Lower leg skin (tissue), 4 donors: ENCODE data around the gene NCBP2L. TPM values are rescaled to one million over a fixed set of nuclear protein-coding genes. Genes with fewer than 3 reads are reported as not detected.

Source experiments
- DNase-seq, 2 donors: peaks; one replicate each; pipeline ENCODE4 v3.0.0-alpha.2; 2019; ENCODE audit warnings: low spot score in 2 of 2
- H3K4me3 ChIP-seq: fragments of 200-600 bp; sonication (generic); 2 replicates; pipeline ENCODE4 v1.5.1; 2017; ENCODE audit warnings: mild to moderate bottlenecking, low read depth; ENCODE audit not compliant: poor library complexity, severe bottlenecking
- CTCF ChIP-seq, 3 donors: fragments of 450-650 bp; IDR thresholded peaks; one replicate each; pipeline ENCODE4 v1.5.1; 2016; ENCODE audit warnings: antibody characterized with exemption in 3 of 3, mild to moderate bottlenecking in 3 of 3, moderate library complexity in 2 of 3
- POLR2A ChIP-seq, 2 donors: fragments of 450-650 bp; IDR thresholded peaks; one replicate each; pipeline ENCODE4 v1.6.1; 2016 to 2017; ENCODE audit warnings: antibody characterized with exemption in 2 of 2, mild to moderate bottlenecking in 1 of 2, moderate library complexity in 1 of 2
- whole genome bisulfite sequencing, 2 donors: methylation state at CpG; one replicate each; pipeline ENCODE4 v1.1.5; 2018; 5-methylcytosine and 5-hydroxymethylcytosine counted together
- intact Hi-C: fragments of 100-400 bp; cut with DNase I; formaldehyde crosslinking; loops from one replicate; pipeline ENCODE4 v1.15.0; 2023; ENCODE audit warnings: low total_unique reads
- total RNA-seq, 4 donors: library from RNA; depleted of rRNA; stranded (reverse); fragments of >200 nt; gene quantifications; one replicate each; pipeline ENCODE4 v1.1.0, GENCODE V29; 2016

The NCBP2L gene
- total RNA-seq, 4 donors from 2014 or later = 0.23 to 0.32 TPM; not detected in 2

DNA sequence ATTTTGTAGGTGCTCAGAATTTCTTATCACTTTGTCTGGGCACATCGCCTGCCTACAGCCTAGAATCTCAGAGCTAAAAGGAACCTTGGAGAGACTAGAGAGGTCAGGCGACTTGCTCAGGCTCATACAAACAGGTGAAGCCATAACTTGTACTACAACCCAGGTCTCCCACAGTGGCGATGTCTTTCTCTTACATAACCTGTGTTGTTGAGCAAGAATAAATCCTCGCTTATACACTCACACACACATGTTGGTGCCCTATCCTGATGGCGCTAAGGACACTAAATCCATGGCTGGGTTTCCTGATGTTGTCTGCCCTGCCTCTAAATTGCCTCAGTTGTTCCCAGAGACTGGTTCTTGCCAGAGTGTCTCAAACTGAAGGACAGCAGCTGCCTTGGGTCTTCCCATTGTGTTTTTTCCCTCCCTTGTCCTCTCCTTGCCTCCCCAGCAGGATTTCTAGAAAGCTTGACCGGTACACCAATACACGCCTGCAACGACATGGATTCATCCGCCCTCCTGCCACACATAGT, 3.6 kb upstream of the NCBP2L start:
- DNase-seq = peak in 1 of 2 donors; percentile 40
- WGBS, 2 donors = 49 to 57% methylated on average over 7 to 9 of the region's 9 CpGs
- TF ChIP-seq POLR2A (IDR thresholded peaks at IDR 0.05) (no peak), CTCF (IDR thresholded peaks at IDR 0.05) (no peak)
- intact Hi-C loops = no loop called here
- H3K4me3 ChIP-seq = no peak overlapping the region

DNA sequence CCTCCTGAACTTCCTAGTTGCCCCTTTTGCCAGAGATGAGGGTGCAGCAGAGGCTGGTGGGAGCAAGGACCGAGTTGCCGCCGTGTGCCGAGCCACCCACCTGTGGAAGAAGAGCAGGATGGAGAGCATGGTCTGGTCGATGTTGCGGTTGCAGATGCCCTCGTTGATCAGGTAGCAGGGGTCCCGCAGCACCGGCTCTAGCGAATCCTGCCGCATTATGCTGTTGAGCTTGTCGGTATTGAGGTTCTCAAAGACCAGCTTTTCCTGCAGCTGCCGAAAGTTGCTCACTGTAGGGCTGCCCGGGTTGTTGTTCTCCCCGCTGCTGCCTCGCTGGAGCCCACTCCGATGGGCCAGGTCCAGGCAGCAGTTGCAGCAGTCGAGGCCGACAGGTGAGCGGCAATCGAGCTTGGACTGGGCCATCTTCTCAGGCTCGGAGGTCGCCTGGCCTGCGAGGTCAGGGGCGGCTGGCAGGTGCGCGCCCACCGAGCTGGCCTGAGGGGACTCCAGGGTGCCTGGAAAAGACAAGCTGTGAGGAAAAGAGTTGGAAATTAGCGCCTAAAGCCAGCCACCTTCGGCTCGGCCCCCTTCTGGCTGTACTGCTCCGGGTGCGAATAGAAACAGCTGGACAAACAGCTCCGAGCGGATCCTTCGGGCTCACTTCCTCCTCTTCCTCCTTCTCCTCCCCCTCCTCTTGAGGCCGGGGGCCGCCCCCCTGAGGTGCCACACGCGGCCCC, 2.4 kb upstream of the NCBP2L start:
- WGBS, 2 donors = 2 to 32% methylated on average over 11 to 30 of the region's 40 CpGs

DNA sequence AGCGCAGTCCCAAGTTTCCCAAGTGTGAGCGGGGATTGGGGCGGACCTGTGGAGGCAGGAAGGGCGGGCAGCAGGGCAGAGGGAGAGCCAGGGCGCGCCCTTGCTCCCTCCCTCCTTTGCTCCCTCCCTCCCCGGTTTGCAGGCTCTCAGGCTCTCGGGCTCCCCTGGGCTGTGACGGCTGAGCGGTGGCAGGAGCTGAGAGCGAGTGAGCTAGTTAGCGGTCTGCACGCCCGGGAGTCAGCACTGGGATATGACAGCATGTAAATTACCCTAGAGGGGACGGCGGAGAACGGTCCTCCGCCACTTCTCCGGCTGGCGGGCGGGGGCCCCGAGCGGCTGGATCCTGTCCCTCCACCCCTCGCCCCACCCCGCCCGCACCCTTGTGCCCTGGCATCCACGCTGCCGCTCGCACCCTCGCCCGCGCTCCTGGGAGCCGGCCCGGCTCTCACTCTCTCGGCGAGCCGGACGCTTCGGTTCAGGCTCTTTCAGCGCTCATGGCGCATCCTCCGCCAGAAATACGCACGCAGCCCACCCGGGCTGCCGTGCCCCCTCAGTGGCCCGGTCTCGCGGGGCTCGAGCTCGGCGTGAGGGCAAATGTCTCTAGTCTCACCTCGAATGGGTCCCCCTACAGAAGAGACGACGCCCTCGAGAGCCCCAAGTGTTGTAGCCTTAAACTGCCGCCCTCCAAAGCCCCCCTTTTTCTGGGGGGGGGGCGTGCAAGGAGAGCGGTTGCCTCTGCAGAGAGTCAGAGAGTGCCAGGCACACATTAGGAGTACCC, 1.6 kb upstream of the NCBP2L start, which contains the start of gene TSC22D3:
TSS of gene TSC22D3 (minus strand) at position 54 of the 778 bp plus-strand sequence. CDS start 368 bp downstream, outside the sequence.
- H3K4me3 ChIP-seq = peak within 1 kb of the TSS; percentile 30
- TF ChIP-seq POLR2A (IDR thresholded peaks at IDR 0.05) (no peak), CTCF (IDR thresholded peaks at IDR 0.05) (no peak)
- 33% methylated on average over 46 of the region's 59 CpGs; no CpG with 5 or more reads in 1 of the 2 donors for WGBS, 2 donors
- intact Hi-C loops = loop anchor here (5.0 kb wide), 1 partner anchor 114 kb away; no protein-coding TSS in a partner anchor
- peak; percentile 76 to 96 for DNase-seq

More for the DNA sequence above, 2.4 kb upstream of the NCBP2L start:
- intact Hi-C loops = loop anchor here (5.0 kb wide), 1 partner anchor 113 kb away; no protein-coding TSS in a partner anchor
- TF ChIP-seq POLR2A (IDR thresholded peaks at IDR 0.05) (no peak), CTCF (IDR thresholded peaks at IDR 0.05) (no peak)
- peak overlapping the region; percentile 30 for H3K4me3 ChIP-seq
- no peak for DNase-seq

DNA sequence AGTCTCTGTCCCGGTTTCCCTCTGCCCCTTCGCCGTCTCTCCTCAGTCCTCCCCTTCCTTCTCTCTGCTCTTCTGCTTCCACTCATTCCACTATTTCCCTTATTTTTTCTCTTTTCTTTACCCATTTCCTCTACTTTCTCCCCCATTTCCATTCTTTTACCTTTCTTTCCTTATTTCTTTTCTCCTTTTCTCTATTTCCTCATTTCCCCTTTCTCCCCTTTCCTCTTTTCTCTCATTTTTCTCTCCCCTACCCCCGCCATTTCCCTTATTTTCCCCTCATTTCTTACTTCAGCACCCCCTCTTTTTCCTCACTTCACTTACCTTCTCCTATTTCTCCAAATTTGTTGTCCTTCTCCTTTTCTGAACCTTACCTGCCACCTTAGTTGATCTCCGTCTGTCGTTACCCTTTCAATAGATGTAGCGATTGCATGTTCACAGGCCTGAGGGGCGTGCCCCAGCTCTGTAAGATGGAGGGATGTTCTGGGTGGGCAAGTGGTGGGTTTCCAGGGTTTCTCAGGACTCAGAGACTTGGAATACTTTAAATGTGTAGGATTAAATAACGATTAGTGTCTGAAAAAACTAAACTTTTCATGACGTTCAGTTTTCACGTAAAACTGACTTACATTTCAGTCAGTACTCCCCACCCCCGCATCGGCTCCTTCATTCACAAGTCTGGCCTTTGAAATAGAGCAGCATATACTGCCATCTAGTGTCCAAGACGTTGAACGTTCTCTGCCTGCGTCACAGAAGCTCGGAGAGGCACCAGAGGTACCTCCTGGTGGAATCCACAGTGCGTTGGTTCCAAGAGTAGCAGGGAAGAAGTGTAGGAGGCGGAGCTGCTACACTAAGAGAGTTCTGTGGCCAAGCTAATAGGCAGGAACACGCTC, 641 bp upstream of the NCBP2L start:
- TF ChIP-seq CTCF (IDR thresholded peaks at IDR 0.05) (no peak), POLR2A (IDR thresholded peaks at IDR 0.05) (no peak)
- DNase-seq = peak; percentile 87 to 95
- intact Hi-C loops = loop anchor here (5.0 kb wide), 1 partner anchor 115 kb away; no protein-coding TSS in a partner anchor
- 5 to 13% methylated on average over 20 of the region's 20 CpGs for WGBS, 2 donors
- H3K4me3 ChIP-seq = no peak overlapping the region

DNA sequence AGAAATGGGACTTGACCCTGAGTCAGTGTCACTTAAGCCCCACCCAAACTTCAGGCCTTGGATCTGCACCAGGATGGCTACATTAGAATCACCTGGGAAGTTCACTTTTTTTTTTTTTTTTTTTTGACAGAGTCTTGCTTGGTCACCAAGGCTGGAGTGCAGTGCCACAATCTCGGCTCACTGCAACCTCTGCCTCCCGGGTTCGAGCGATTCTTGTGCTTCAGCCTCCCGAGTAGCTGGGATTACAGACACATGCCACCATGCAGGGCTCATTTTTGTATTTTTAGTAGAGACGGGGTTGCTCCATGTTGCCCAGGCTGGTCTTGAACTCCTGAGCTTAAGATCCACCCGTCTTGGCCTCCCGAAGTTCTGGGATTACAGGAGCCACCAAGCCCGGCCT, 3.0 kb downstream of the NCBP2L start:
- no peak overlapping the region for H3K4me3 ChIP-seq
- WGBS, 2 donors = 92 to 94% methylated on average over 9 of the region's 9 CpGs
- intact Hi-C loops = no loop called here
- no peak for TF ChIP-seq CTCF (IDR thresholded peaks at IDR 0.05)
- no peak for TF ChIP-seq POLR2A (IDR thresholded peaks at IDR 0.05)
- peak in 1 of 2 donors; percentile 62 for DNase-seq
